Measurements from ENCODE around the gene CDKAL1. TPM values are rescaled to one million over a fixed set of nuclear protein-coding genes. Genes with fewer than 3 reads are reported as not detected.

Gene CDKAL1
- total and polyA plus RNA-seq, 9 of the 15 experiments (the other 6 are each of a cell fraction or from before 2014, with no cell fraction given), result 11.2 to 36.3 (median 20.1) TPM

DNA sequence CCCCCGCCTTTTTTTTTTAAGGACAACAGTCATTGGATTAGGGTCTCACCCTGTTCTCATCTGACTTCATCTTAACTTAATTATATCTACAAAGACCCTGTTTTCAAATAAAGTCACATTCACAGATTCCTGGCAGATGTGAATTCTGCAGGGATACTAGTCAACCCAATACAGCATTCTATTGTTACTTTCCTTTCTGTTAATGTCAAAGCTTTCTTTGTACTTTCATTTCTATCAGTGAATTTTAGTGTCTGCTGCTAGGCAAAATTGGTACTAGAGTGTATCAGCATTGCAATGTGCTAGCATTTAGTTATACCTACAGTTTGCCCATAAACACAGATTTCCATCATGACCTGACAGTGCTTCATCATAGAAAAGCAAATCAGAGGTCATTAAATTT is 281.9 kb downstream of the CDKAL1 start:
- Histone ChIP-seq H3K9ac (ENCODE audit: insufficient read depth in 1 of 2, low read depth in 2 of 2, low read length in 2 of 2) (no peak overlapping the region), H3K4me2 (ENCODE audit: insufficient read depth, low read length) (no peak overlapping the region), H3K27me3 (ENCODE audit: control insufficient read depth in 2 of 2, insufficient read depth in 2 of 2, low read length in 2 of 2) (no peaks in the 10 kb centered on the region), H3K9me3 (replicated peaks; ENCODE audit: control insufficient read depth, insufficient read depth, low read depth, low read length) (no peaks in the 10 kb centered on the region), H3K4me1 (replicated peaks in 1 of 2; ENCODE audit: control insufficient read depth in 2 of 2, insufficient read depth in 2 of 2, low read length in 2 of 2) (peaks cover 0 to 14% of the 10 kb centered on the region in 2 experiments; a peak in 2 of 5 replicates), H4K20me1 (replicated peaks; ENCODE audit: control insufficient read depth, insufficient read depth, low read length) (no peaks in the 10 kb centered on the region), H3K9me1 (ENCODE audit: control insufficient read depth, insufficient read depth, low read length) (no peaks in the 10 kb centered on the region), H3K36me3 (ENCODE audit: control insufficient read depth, insufficient read depth, low read length) (no peaks in the 10 kb centered on the region), H3K79me2 (ENCODE audit: control insufficient read depth, insufficient read depth, low read length) (no peaks in the 10 kb centered on the region), H3K4me3 (no peak overlapping the region), H2AFZ (ENCODE audit: low read depth, low read length) (no peak overlapping the region), H3K27ac (ENCODE audit: extremely low read depth, low read depth, low read length) (no peak overlapping the region)
- TF ChIP-seq NR2F6 (CRISPR knock-in tag; IDR thresholded peaks at IDR 0.05), result no peak
- no peak for TF ChIP-seq NCOA1 (IDR thresholded peaks at IDR 0.05; ENCODE audit: low read depth)
- CTCF ChIA-PET (ENCODE audit: low intra/inter-chr PET ratio), result no interaction called here
- intact Hi-C loops (cut with micrococcal nuclease), result no loop called here
- POLR2A ChIA-PET, result interaction anchor here (0.8 to 1.1 kb wide), 2 partner anchors 8 to 941 kb away, joined by 3 to 4 read pairs; no protein-coding TSS in a partner anchor
- ATAC-seq (no peak), FAIRE-seq (no peak), DNase-seq (ENCODE audit: extremely low read depth in 1 of 4, low spot score in 3 of 4) (no peak)
- no TSS peak for BruUV-seq (replicated peaks)
- in situ Hi-C loops (cut with MboI), result no loop called here
- no CpG with 5 or more reads among the region's 1 CpG for WGBS (ENCODE audit: insufficient coverage, low coverage, missing lambda C conversion rate)

DNA sequence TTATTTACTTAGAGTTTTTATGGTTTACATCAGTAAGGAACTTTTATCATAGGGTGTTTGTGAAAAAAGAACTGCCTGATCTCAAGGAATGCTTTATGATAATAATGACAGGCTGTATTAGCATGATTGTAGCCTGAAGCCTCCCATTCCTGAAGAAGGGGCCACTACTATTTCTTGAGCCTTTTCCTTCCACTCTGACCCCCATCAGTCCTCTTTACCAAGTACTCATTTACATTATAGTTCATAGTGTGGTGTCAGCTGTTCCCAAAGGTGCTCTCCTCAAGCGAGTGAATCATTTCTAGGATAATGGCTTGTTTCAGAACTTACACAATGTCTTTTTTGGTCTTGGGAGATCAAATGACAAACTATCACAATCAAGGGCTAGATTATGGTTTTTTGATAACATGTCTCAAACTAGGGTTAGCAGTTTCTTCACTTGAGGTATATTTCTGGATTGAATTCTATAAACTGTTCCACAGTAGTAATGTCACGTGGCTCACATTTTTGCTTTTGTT is 283.6 kb downstream of the CDKAL1 start:
- intact Hi-C loops (cut with micrococcal nuclease) (no loop called here), in situ Hi-C loops (cut with MboI) (no loop called here)
- ChIA-PET POLR2A (no interaction called here), CTCF (ENCODE audit: low intra/inter-chr PET ratio) (no interaction called here)
- Histone ChIP-seq H2AFZ (ENCODE audit: low read depth, low read length) (no peak overlapping the region), H3K36me3 (ENCODE audit: control insufficient read depth, insufficient read depth, low read length) (no peaks in the 10 kb centered on the region), H3K27me3 (ENCODE audit: control insufficient read depth in 2 of 2, insufficient read depth in 2 of 2, low read length in 2 of 2) (no peaks in the 10 kb centered on the region), H3K79me2 (ENCODE audit: control insufficient read depth, insufficient read depth, low read length) (no peaks in the 10 kb centered on the region), H4K20me1 (replicated peaks; ENCODE audit: control insufficient read depth, insufficient read depth, low read length) (no peaks in the 10 kb centered on the region), H3K4me3 (no peak overlapping the region), H3K4me2 (ENCODE audit: insufficient read depth, low read length) (no peak overlapping the region), H3K9me1 (ENCODE audit: control insufficient read depth, insufficient read depth, low read length) (no peaks in the 10 kb centered on the region), H3K27ac (ENCODE audit: extremely low read depth, low read depth, low read length) (no peak overlapping the region), H3K9ac (ENCODE audit: insufficient read depth in 1 of 2, low read depth in 2 of 2, low read length in 2 of 2) (no peak overlapping the region), H3K9me3 (replicated peaks; ENCODE audit: control insufficient read depth, insufficient read depth, low read depth, low read length) (no peaks in the 10 kb centered on the region), H3K4me1 (replicated peaks in 1 of 2; ENCODE audit: control insufficient read depth in 2 of 2, insufficient read depth in 2 of 2, low read length in 2 of 2) (0 out of 5 replicates have a peak, but pooled peaks cover 0 to 7% of the 10 kb centered on the region in 2 experiments)
- no peak for ATAC-seq
- no peak for FAIRE-seq
- no TSS peak for BruUV-seq (replicated peaks)
- DNase-seq (ENCODE audit: extremely low read depth in 1 of 4, low spot score in 3 of 4), result no peak
- 75% methylated on average over 2 of the region's 2 CpGs for WGBS (ENCODE audit: insufficient coverage, low coverage, missing lambda C conversion rate)
- TF ChIP-seq RCOR1 (IDR thresholded peaks at IDR 0.05; ENCODE audit: borderline replicate concordance in 1 of 2, low read depth in 2 of 2, low read length in 2 of 2) (no peak), NBN (IDR thresholded peaks at IDR 0.05; ENCODE audit: low read depth) (no peak), CBFA2T3 (IDR thresholded peaks at IDR 0.05) (no peak), PHB (CRISPR knock-in tag; IDR thresholded peaks at IDR 0.05) (no peak), GTF2A2 (tag; IDR thresholded peaks at IDR 0.05) (no peak), SIX5 (IDR thresholded peaks at IDR 0.05; ENCODE audit: borderline replicate concordance in 1 of 2, insufficient read depth in 1 of 2, low read depth in 1 of 2, low read length in 2 of 2) (no peak), RAD21 (CRISPR knock-in tag; conservative IDR thresholded peaks at IDR 0.05 in 1 of 2, IDR thresholded peaks at IDR 0.05 in 1 of 2) (no peak)
- TF ChIP-seq, protein P1, sequence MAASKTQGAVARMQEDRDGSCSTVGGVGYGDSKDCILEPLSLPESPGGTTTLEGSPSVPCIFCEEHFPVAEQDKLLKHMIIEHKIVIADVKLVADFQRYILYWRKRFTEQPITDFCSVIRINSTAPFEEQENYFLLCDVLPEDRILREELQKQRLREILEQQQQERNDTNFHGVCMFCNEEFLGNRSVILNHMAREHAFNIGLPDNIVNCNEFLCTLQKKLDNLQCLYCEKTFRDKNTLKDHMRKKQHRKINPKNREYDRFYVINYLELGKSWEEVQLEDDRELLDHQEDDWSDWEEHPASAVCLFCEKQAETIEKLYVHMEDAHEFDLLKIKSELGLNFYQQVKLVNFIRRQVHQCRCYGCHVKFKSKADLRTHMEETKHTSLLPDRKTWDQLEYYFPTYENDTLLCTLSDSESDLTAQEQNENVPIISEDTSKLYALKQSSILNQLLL (CRISPR knock-in tag; IDR thresholded peaks at IDR 0.05; ENCODE audit: borderline replicate concordance), result no peak
- TF ChIP-seq, protein P2, sequence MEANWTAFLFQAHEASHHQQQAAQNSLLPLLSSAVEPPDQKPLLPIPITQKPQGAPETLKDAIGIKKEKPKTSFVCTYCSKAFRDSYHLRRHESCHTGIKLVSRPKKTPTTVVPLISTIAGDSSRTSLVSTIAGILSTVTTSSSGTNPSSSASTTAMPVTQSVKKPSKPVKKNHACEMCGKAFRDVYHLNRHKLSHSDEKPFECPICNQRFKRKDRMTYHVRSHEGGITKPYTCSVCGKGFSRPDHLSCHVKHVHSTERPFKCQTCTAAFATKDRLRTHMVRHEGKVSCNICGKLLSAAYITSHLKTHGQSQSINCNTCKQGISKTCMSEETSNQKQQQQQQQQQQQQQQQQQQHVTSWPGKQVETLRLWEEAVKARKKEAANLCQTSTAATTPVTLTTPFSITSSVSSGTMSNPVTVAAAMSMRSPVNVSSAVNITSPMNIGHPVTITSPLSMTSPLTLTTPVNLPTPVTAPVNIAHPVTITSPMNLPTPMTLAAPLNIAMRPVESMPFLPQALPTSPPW (CRISPR knock-in tag; IDR thresholded peaks at IDR 0.05), result no peak

All from K562 (cell line).